ENCODE measurements around the gene DPYSL5.

DNA sequence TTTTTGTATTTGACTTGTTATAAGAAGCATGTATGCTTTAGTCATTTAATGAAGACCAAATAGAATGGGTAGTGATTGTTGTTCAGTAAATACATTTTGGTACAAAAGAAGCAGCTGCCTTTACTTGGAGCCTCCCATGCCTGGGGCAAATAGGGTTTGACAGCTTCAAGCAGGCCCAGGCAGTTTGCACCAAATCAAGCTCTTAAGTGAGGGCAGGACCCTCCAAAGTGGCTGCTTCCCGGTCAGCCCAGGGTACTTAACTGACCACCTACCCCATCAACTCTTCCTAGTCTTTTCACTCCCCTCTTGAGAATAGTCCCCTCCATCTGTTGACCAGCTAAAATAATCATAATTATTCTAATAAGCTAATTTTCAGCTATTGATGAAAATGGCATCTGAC lies 127.7 kb downstream of the DPYSL5 start:
- TF ChIP-seq EZH2 (IDR thresholded peaks at IDR 0.05; ENCODE audit: borderline replicate concordance, low read depth, low read length, severe bottlenecking) (no peak), POLR2AphosphoS5 (IDR thresholded peaks at IDR 0.05; ENCODE audit: insufficient read depth, low read depth, low read length) (no peak)
